Nucleus accumbens (tissue), 56 donors: ENCODE measurements around the gene RPL10A.
A peak's percentile ranks its signal among the peaks of the same experiment; 100 is the strongest.

Experiments used
- DNase-seq, 56 donors: peaks; one replicate each; lab custom pipeline; 2025; lab: John Stamatoyannopoulos, UW

The RPL10A gene

GRCh38 chr6:35489995-35490791 is 22.0 kb downstream of the RPL10A start:
- DNase-seq, result peak in 29 of 56 donors; percentile 4 to 74 (median 20)

- DNase-seq, result no peak
Measured at GRCh38 chr6:35490821-35491557, 22.8 kb downstream of the RPL10A start.

GRCh38 chr6:35491558-35492257 is 23.5 kb downstream of the RPL10A start:
- no peak for DNase-seq

GRCh38 chr6:35492258-35492973 is 24.2 kb downstream of the RPL10A start:
- no peak for DNase-seq

- DNase-seq, result no peak
Measured at GRCh38 chr6:35492974-35493284, 24.7 kb downstream of the RPL10A start.

- DNase-seq, result no peak
Measured at GRCh38 chr6:35493307-35493983, 25.2 kb downstream of the RPL10A start.

- DNase-seq, result no peak
Measured at GRCh38 chr6:35494161-35494563, 26.0 kb downstream of the RPL10A start.

GRCh38 chr6:35495258-35496035 is 27.2 kb downstream of the RPL10A start:
- DNase-seq, result no peak

GRCh38 chr6:35496036-35496840 is 28.0 kb downstream of the RPL10A start:
- DNase-seq, result peak in 5 of 56 donors; percentile 14 to 46 (median 28)

- DNase-seq, result peak in 6 of 56 donors; percentile 23 to 69 (median 44)
Measured at GRCh38 chr6:35496841-35497570, 28.8 kb downstream of the RPL10A start, which contains the start of gene TEAD3. TSS of gene TEAD3 (minus strand) at chr6:35497079.

- DNase-seq, result peak in 2 of 56 donors; percentile 2 to 25
Measured at GRCh38 chr6:35497571-35498421, 29.6 kb downstream of the RPL10A start.

GRCh38 chr6:35498422-35499067 is 30.3 kb downstream of the RPL10A start:
- DNase-seq, result no peak

GRCh38 chr6:35499372-35499771 is 31.2 kb downstream of the RPL10A start:
- no peak for DNase-seq

- no peak for DNase-seq
Measured at GRCh38 chr6:35500782-35501181, 32.6 kb downstream of the RPL10A start.

GRCh38 chr6:35501784-35502183 is 33.6 kb downstream of the RPL10A start:
- DNase-seq, result no peak

- no peak for DNase-seq
Measured at GRCh38 chr6:35503534-35503933, 35.3 kb downstream of the RPL10A start.
